ENCODE measurements around the gene COQ8B.
A peak's percentile ranks its signal among the peaks of the same experiment; 100 is the strongest.

COQ8B gene

GRCh38 chr19:40693896-40694295 is 22.8 kb downstream of the COQ8B start:
- TF ChIP-seq MAX (IDR thresholded peaks at IDR 0.05; ENCODE audit: low read depth, low read length): no peak
- TF ChIP-seq CTCF (IDR thresholded peaks at IDR 0.05; ENCODE audit: low read depth, low read length): no peak
- TF ChIP-seq POLR2A (IDR thresholded peaks at IDR 0.05; ENCODE audit: extremely low read depth, insufficient read length): no peak
- TF ChIP-seq MYC (IDR thresholded peaks at IDR 0.05; ENCODE audit: low read depth, low read length): no peak
- H3K4me3 ChIP-seq (ENCODE audit: low read depth, low read length): no peak overlapping the region
- no peak for DNase-seq (ENCODE audit: low read depth)

- TF ChIP-seq POLR2A (IDR thresholded peaks at IDR 0.05; ENCODE audit: extremely low read depth, insufficient read length): no peak
- TF ChIP-seq CTCF (IDR thresholded peaks at IDR 0.05; ENCODE audit: low read depth, low read length): no peak
- no peak for TF ChIP-seq MYC (IDR thresholded peaks at IDR 0.05; ENCODE audit: low read depth, low read length)
- no peak for TF ChIP-seq MAX (IDR thresholded peaks at IDR 0.05; ENCODE audit: low read depth, low read length)
- DNase-seq (ENCODE audit: low read depth): no peak
- H3K4me3 ChIP-seq (ENCODE audit: low read depth, low read length): no peak overlapping the region
Measured at GRCh38 chr19:40693150-40693788, 23.4 kb downstream of the COQ8B start.

GRCh38 chr19:40692212-40692551 is 24.5 kb downstream of the COQ8B start:
- TF ChIP-seq MYC (IDR thresholded peaks at IDR 0.05; ENCODE audit: low read depth, low read length) (no peak), POLR2A (IDR thresholded peaks at IDR 0.05; ENCODE audit: extremely low read depth, insufficient read length) (no peak), CTCF (IDR thresholded peaks at IDR 0.05; ENCODE audit: low read depth, low read length) (no peak), MAX (IDR thresholded peaks at IDR 0.05; ENCODE audit: low read depth, low read length) (no peak)
- no peak overlapping the region for H3K4me3 ChIP-seq (ENCODE audit: low read depth, low read length)
- DNase-seq (ENCODE audit: low read depth): no peak

GRCh38 chr19:40691421-40692211 is 25.1 kb downstream of the COQ8B start:
- no peak overlapping the region for H3K4me3 ChIP-seq (ENCODE audit: low read depth, low read length)
- peak; percentile 37 for DNase-seq (ENCODE audit: low read depth)
- TF ChIP-seq MYC (IDR thresholded peaks at IDR 0.05; ENCODE audit: low read depth, low read length): no peak
- TF ChIP-seq CTCF (IDR thresholded peaks at IDR 0.05; ENCODE audit: low read depth, low read length): no peak
- no peak for TF ChIP-seq MAX (IDR thresholded peaks at IDR 0.05; ENCODE audit: low read depth, low read length)
- no peak for TF ChIP-seq POLR2A (IDR thresholded peaks at IDR 0.05; ENCODE audit: extremely low read depth, insufficient read length)

- peak; percentile 88 for DNase-seq (ENCODE audit: low read depth)
- H3K4me3 ChIP-seq (ENCODE audit: low read depth, low read length): peak overlapping the region; percentile 49
- peak; percentile 97 for TF ChIP-seq MYC (IDR thresholded peaks at IDR 0.05; ENCODE audit: low read depth, low read length)
- no peak for TF ChIP-seq CTCF (IDR thresholded peaks at IDR 0.05; ENCODE audit: low read depth, low read length)
- no peak for TF ChIP-seq POLR2A (IDR thresholded peaks at IDR 0.05; ENCODE audit: extremely low read depth, insufficient read length)
- TF ChIP-seq MAX (IDR thresholded peaks at IDR 0.05; ENCODE audit: low read depth, low read length): peak; percentile 97
Measured at GRCh38 chr19:40690693-40691420, 25.8 kb downstream of the COQ8B start.
